ENCODE results near the gene RBM3. TPM values are rescaled to one million over a fixed set of nuclear protein-coding genes. Genes with fewer than 3 reads are reported as not detected.

The RBM3 gene
- total and polyA plus RNA-seq, 2 of the 8 experiments (the other 6 are each of a cell fraction or from before 2014, with no cell fraction given), result 99.6 to 164 TPM

DNA sequence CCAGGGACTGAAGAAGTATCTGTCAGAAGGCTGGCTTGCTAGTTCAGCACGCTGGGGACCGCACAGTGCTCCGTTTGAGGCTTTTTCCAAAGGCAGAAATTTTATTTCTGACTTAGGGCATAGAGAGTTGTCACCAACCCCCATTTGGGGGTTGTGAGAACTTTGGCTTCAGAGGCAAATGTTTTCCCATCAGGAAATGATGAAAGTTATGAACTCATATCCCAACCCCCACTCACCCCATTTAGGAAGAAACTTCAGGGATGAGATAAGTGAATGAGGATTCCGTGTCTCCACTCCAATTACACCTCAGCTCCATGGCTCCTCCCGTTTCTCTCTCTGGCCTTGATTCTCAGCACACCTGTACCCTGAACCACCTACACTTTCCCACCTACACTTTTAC is 18.7 kb downstream of the RBM3 start (continued):
- TF ChIP-seq SP1 (IDR thresholded peaks at IDR 0.05; ENCODE audit: low read depth, low read length), result no peak
